BE2C (cell line): ENCODE data around the gene TAF5L.

ENCODE experiments used
- DNase-seq: peaks from one replicate; pipeline ENCODE4 v3.0.0-alpha.2; 2020
- H3K27me3 ChIP-seq: fragments of 250-450 bp; sonication (Bioruptor Pico); 2 replicates; pipeline ENCODE4 v1.5.1; 2020; ENCODE audit warnings: mild to moderate bottlenecking
- H3K36me3 ChIP-seq: fragments of 250-450 bp; sonication (Bioruptor Pico); 2 replicates; pipeline ENCODE4 v1.5.1; 2020; ENCODE audit warnings: mild to moderate bottlenecking
- H3K4me1 ChIP-seq: fragments of 250-450 bp; sonication (Bioruptor Pico); 2 replicates; pipeline ENCODE4 v1.5.1; 2020
- H3K4me3 ChIP-seq: 2 replicates; pipeline ENCODE4 v1.5.1; 2011; ENCODE audit warnings: low read depth, low read length
- H3K9me3 ChIP-seq: fragments of 250-450 bp; sonication (Bioruptor Pico); 2 replicates; pipeline ENCODE4 v1.5.1; 2020
- CTCF ChIP-seq: IDR thresholded peaks from 2 replicates; pipeline ENCODE4 v1.5.1; 2012; ENCODE audit warnings: mild to moderate bottlenecking, low read depth, low read length

The TAF5L gene

GRCh38 chr1:229608590-229608989 is 17.3 kb downstream of the TAF5L start:
- peaks cover 60% of the 10 kb centered on the region for H3K36me3 ChIP-seq
- H3K4me1 ChIP-seq: no peaks in the 10 kb centered on the region
- TF ChIP-seq CTCF: no peak
- no peak for DNase-seq
- no peak overlapping the region for H3K4me3 ChIP-seq
- no peaks in the 10 kb centered on the region for H3K27me3 ChIP-seq
- H3K9me3 ChIP-seq: no peaks in the 10 kb centered on the region

- H3K4me3 ChIP-seq: no peak overlapping the region
- H3K36me3 ChIP-seq: peaks cover 60% of the 10 kb centered on the region
- H3K27me3 ChIP-seq: no peaks in the 10 kb centered on the region
These were observed 18.6 kb downstream of the TAF5L start for GRCh38 chr1:229607370-229607769.

GRCh38 chr1:229603371-229604005 is 22.4 kb downstream of the TAF5L start:
- DNase-seq: no peak
- Histone ChIP-seq H3K4me1 (no peaks in the 10 kb centered on the region), H3K4me3 (no peak overlapping the region), H3K27me3 (no peaks in the 10 kb centered on the region), H3K36me3 (peaks cover 50% of the 10 kb centered on the region), H3K9me3 (no peaks in the 10 kb centered on the region)
- TF ChIP-seq CTCF: no peak

More at GRCh38 chr1:229607370-229607769, 18.6 kb downstream of the TAF5L start:
- no peaks in the 10 kb centered on the region for H3K4me1 ChIP-seq
- no peaks in the 10 kb centered on the region for H3K9me3 ChIP-seq
- TF ChIP-seq CTCF: no peak
- no peak for DNase-seq

DNA sequence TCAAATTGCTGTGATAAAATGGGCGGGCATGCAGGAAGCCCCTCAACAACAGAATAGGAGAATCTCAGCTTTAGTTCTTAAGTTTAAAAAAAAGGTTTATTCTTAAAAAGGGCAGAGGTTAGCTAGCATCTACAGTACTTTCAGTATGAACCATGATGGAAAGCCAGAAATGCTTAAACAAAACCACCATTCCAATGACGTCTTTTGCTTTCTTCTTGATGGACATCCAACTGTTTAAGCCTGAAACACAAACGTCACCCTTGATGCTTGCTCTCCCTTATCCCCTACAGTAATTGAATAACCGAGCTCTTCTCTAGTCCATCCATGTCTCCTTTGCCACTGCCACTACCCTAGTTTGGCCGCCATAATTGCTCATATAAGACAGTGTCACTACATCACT is 25.7 kb downstream of the TAF5L start:
- no peak for DNase-seq
- H3K36me3 ChIP-seq: peaks cover 52% of the 10 kb centered on the region
- no peaks in the 10 kb centered on the region for H3K4me1 ChIP-seq
- H3K27me3 ChIP-seq: no peaks in the 10 kb centered on the region
- H3K9me3 ChIP-seq: no peaks in the 10 kb centered on the region
- no peak for TF ChIP-seq CTCF
- no peak overlapping the region for H3K4me3 ChIP-seq

DNA sequence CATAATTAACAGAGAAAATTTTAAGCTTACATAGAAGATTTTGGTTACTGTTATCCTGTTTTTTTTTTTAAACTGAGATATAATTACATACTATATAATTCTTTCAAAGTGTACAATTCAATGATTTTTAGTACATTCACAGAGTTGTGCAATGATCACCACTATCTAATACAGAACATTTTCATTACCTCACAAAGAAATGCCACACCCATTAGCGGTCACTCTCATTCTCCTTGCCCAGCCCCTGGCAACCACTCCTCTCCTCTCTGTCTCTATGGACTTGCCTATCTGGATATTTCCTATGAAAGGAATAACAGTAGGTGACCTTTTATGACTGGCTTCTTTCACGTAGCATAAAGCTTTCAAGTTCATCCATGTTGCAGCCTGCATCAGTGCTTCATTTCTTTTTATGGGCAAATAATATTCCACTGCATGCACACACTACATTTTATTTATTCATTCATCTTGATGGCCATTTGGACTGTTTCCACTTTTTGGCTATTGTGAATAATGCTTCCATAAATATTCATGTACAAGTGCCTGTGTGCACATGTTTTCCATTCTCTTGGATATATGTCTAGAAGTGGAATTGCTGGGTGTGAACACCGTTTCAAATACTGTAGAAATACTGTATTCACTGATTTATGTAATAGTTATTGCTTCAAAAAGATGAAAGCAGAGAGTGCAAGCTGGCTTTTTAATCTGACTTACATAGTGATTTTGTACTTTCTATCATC is 26.5 kb downstream of the TAF5L start:
- H3K4me3 ChIP-seq: no peak overlapping the region
- H3K27me3 ChIP-seq: no peaks in the 10 kb centered on the region
- no peaks in the 10 kb centered on the region for H3K9me3 ChIP-seq
- H3K4me1 ChIP-seq: no peaks in the 10 kb centered on the region
- TF ChIP-seq CTCF: no peak
- no peak for DNase-seq
- peaks cover 57% of the 10 kb centered on the region for H3K36me3 ChIP-seq

- Histone ChIP-seq H3K36me3 (peaks cover 58% of the 10 kb centered on the region), H3K4me1 (no peaks in the 10 kb centered on the region), H3K27me3 (no peaks in the 10 kb centered on the region), H3K4me3 (no peak overlapping the region), H3K9me3 (no peaks in the 10 kb centered on the region)
- DNase-seq: no peak
- no peak for TF ChIP-seq CTCF
These were observed 28.0 kb downstream of the TAF5L start for GRCh38 chr1:229597877-229598276.
